ENCODE results near the gene TNS1.

Gene TNS1

GRCh38 chr2:217858519-217859491, 144.0 kb downstream of the TNS1 start:
- TF ChIP-seq CTCF (conservative IDR thresholded peaks at IDR 0.05; ENCODE audit: low read depth, low read length) = no peak
- Histone ChIP-seq H3K36me3 (ENCODE audit: insufficient read depth) (no peaks in the 10 kb centered on the region), H3K4me3 (IDR thresholded peaks at IDR 0.05; ENCODE audit: insufficient read depth, low read depth, low read length) (no peak overlapping the region), H3K9ac (no peak overlapping the region), H2AFZ (ENCODE audit: low read depth) (no peak overlapping the region), H3K27ac (no peak overlapping the region), H3K79me2 (ENCODE audit: insufficient read depth, low read depth) (no peaks in the 10 kb centered on the region), H4K20me1 (ENCODE audit: insufficient read depth) (no peaks in the 10 kb centered on the region), H3K27me3 (ENCODE audit: insufficient read depth, low read depth) (no peaks in the 10 kb centered on the region), H3K4me1 (ENCODE audit: low read depth, poor library complexity, severe bottlenecking) (no peaks in the 10 kb centered on the region), H3K4me2 (no peak overlapping the region)

- H3K36me3 ChIP-seq (ENCODE audit: insufficient read depth) = no peaks in the 10 kb centered on the region
- H2AFZ ChIP-seq (ENCODE audit: low read depth) = no peak overlapping the region
- no peaks in the 10 kb centered on the region for H4K20me1 ChIP-seq (ENCODE audit: insufficient read depth)
- no peaks in the 10 kb centered on the region for H3K79me2 ChIP-seq (ENCODE audit: insufficient read depth, low read depth)
- no peak overlapping the region for H3K4me2 ChIP-seq
- H3K9ac ChIP-seq = no peak overlapping the region
- H3K27me3 ChIP-seq (ENCODE audit: insufficient read depth, low read depth) = no peaks in the 10 kb centered on the region
- TF ChIP-seq CTCF (conservative IDR thresholded peaks at IDR 0.05; ENCODE audit: low read depth, low read length) = no peak
- H3K4me3 ChIP-seq (IDR thresholded peaks at IDR 0.05; ENCODE audit: insufficient read depth, low read depth, low read length) = no peak overlapping the region
- H3K27ac ChIP-seq = no peak overlapping the region
- no peaks in the 10 kb centered on the region for H3K4me1 ChIP-seq (ENCODE audit: low read depth, poor library complexity, severe bottlenecking)
These were observed 144.9 kb downstream of the TNS1 start for GRCh38 chr2:217857624-217858506.

- no peaks in the 10 kb centered on the region for H4K20me1 ChIP-seq (ENCODE audit: insufficient read depth)
- no peak overlapping the region for H3K4me2 ChIP-seq
These were observed 145.9 kb downstream of the TNS1 start for GRCh38 chr2:217856871-217857270.

More at GRCh38 chr2:217856871-217857270, 145.9 kb downstream of the TNS1 start:
- Histone ChIP-seq H3K9ac (no peak overlapping the region), H3K27me3 (ENCODE audit: insufficient read depth, low read depth) (no peaks in the 10 kb centered on the region), H2AFZ (ENCODE audit: low read depth) (no peak overlapping the region), H3K79me2 (ENCODE audit: insufficient read depth, low read depth) (no peaks in the 10 kb centered on the region), H3K4me3 (IDR thresholded peaks at IDR 0.05; ENCODE audit: insufficient read depth, low read depth, low read length) (no peak overlapping the region), H3K4me1 (ENCODE audit: low read depth, poor library complexity, severe bottlenecking) (no peaks in the 10 kb centered on the region), H3K27ac (no peak overlapping the region), H3K36me3 (ENCODE audit: insufficient read depth) (no peaks in the 10 kb centered on the region)
- no peak for TF ChIP-seq CTCF (conservative IDR thresholded peaks at IDR 0.05; ENCODE audit: low read depth, low read length)

Measured in KMS-11 (cell line).